D721Med (cell line): ENCODE results near the gene PGR.

ENCODE experiments used
- DNase-seq: peaks from one replicate; pipeline ENCODE4 v3.0.0; 2011; ENCODE audit warnings: low spot score; ENCODE audit not compliant: insufficient read length
- FAIRE-seq: peaks from 2 replicates; lab custom pipeline; 2011; peaks lifted over from hg19 to GRCh38; lab: Jason Lieb, UNC
- TF ChIP-seq, protein P1 (sequence below): IDR thresholded peaks from 2 replicates; pipeline ENCODE4 v1.5.1; 2012; ENCODE audit warnings: mild to moderate bottlenecking, control low read depth; ENCODE audit not compliant: insufficient read depth; ENCODE audit errors: missing control alignments

Gene PGR

DNA sequence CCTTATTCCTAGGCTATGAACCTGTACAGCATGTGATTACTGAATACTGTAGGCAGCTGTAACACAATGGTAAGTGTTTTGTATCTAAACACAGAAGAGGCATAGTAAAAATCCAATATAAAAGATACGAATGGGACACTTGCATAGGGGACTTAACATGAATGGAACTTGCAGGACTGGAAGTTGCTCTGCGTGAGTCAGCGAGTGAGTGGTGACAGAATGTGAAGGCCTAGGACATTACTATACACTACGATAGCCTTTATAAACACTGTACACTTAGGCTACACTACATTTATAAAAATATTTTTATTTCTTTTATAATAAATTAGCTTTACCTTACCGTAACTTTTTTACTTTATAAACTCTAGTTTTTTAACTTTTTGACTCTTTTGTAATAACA, 81.1 kb downstream of the PGR start:
- no peak for FAIRE-seq
- no peak for DNase-seq
- TF ChIP-seq, protein P1, sequence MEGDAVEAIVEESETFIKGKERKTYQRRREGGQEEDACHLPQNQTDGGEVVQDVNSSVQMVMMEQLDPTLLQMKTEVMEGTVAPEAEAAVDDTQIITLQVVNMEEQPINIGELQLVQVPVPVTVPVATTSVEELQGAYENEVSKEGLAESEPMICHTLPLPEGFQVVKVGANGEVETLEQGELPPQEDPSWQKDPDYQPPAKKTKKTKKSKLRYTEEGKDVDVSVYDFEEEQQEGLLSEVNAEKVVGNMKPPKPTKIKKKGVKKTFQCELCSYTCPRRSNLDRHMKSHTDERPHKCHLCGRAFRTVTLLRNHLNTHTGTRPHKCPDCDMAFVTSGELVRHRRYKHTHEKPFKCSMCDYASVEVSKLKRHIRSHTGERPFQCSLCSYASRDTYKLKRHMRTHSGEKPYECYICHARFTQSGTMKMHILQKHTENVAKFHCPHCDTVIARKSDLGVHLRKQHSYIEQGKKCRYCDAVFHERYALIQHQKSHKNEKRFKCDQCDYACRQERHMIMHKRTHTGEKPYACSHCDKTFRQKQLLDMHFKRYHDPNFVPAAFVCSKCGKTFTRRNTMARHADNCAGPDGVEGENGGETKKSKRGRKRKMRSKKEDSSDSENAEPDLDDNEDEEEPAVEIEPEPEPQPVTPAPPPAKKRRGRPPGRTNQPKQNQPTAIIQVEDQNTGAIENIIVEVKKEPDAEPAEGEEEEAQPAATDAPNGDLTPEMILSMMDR = no peak

DNA sequence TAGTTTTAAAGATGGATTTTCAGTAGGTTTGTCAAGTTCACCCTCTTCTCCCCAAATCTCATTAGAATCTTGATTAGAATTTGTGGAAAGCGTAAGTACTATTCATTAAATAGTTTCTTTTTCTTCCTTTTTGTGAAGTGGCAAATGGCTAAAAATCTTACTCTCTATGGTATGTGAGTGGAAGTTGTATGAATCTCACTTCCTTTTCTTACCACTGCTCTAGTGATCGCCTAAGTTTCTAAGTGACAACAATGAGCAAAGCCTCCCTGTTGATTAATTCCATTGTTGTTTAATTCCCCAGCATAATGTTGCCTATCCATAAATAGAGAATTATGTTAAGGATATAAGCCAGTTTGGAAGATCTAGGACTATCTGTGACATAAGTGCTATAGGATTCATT, 82.7 kb downstream of the PGR start:
- FAIRE-seq (no peak), DNase-seq (no peak)
- TF ChIP-seq, protein P1 = no peak

DNA sequence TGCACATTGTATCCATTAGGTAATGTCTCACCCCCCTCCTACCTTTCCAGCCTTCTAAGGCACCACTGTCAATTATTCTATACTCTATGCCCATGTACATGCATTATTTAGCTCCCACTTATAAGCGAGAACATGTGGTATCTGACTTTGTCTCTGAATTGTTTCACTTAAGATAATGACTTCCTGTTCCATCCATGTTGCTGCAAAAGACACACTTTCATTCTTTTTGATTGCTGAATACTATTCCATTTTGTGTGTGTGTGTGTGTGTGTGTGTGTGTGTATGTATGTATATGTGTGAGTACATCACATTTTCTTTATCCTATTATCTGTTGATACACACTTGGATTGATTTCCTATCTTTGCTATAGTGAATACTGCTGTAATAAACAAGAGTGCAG, 84.2 kb downstream of the PGR start:
- no peak for DNase-seq
- no peak for FAIRE-seq
- TF ChIP-seq, protein P1 = no peak

DNA sequence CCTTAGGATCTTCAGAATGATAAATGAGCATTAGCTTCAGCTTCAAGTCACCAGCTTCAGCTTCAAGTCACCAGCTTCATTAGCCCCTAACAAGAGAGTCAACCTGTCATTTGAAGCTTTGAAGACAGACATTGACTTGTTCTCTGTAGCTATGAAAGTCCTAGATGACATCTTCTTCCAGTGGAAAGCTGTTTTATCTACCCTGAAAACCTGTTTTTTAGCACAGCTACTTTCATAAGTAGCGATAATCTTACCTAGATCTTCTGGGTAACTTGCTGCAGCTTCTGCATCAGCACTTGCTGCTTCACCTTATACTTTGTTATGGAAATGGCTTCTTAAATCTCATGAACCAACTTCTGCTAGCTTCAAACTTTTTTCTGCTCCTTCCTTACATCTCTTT, 85.7 kb downstream of the PGR start:
- TF ChIP-seq, protein P1 = no peak
- FAIRE-seq = no peak
- no peak for DNase-seq

DNA sequence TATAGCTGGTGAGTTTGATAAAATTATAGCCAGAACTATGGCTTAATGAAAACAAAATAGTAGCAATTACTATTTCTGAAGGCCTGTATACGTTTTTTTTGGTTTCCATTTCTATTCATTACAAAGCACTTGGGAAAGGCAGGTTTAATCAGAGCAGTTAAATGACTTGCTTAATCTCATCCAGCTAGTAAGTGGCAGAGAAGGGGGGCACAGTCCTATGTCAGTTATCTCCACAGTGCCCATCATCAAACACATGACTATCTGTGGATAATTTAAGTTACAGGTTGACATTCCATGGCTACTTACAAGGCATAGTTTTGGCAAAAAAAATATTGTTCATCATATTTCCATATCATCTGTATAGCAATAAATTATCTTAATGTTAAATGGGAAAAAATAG, 93.7 kb downstream of the PGR start:
- no peak for FAIRE-seq
- TF ChIP-seq, protein P1 = no peak

DNA sequence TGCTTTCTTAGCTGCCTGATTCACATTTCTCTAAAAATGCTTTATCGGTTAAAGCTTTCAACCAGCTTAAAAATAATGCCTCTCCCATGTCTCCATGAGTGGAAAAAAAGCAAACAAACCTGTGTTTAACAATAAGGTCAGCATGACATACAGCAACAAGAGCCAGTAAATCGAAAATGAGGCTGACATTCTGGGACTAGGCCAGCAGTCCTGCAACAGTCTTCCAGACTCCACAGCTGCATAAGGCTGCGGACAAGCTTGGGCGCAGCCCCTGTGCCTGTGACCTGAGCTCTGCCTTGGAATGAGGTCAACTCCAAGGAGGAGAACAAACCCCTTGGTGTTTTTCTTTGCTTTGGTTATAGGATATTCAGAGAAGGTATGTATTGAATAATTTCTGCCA, 95.5 kb downstream of the PGR start:
- DNase-seq = no peak
- FAIRE-seq = no peak
- TF ChIP-seq, protein P1 = no peak

More for the DNA sequence above, 93.7 kb downstream of the PGR start:
- no peak for DNase-seq

DNA sequence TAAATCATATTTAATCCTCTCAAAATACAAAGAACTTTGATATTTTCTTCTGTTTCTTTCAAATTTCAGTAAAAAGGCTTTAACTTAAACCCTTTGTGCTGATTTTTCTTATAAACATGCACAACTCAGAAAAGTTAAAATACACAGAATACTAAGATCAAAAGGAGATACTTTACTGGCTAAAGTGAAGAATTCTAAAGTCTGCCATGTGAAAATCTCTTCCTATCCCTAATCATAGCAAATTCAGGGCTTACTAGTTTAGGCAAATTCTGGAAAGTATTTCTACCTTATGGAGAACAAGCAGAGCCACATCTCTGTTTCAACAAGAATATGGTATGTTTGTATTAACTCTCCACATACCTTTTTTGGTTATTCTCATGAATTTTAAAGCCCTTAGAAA, 96.6 kb downstream of the PGR start:
- TF ChIP-seq, protein P1 = no peak
- FAIRE-seq (no peak), DNase-seq (no peak)
